T1000 (cell line): Measurements from ENCODE around the gene NUP188.
A peak's percentile ranks its signal among the peaks of the same experiment; 100 is the strongest.
"Not testable (repeated sequence)": the region's sequence is repeated elsewhere in the genome, so short reads cannot be mapped to it uniquely, and the experiment has no call there.

Source experiments
- DNase-seq: peaks from one replicate; lab custom pipeline; 2025; ENCODE audit warnings: mixed read lengths; lab: John Stamatoyannopoulos, UW

Gene NUP188

DNA sequence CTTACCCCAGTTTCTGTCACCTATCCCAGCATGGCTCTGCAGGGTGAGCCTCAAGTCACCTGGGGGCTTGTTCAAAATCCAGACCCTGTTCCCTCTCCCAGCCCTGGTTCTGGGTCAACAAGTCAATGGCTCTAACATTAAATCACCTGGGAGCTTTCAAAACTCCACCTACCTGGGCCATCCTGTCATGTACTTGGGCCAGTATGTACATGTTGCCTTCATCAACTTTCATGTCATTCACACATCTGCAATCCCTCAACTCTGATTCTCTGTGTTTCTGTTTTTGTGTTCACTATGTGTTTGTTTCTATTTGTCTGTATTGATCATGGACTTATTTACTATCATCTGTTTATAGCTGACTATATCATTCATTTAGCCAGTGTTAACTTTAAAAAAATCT lies 82.7 kb downstream of the NUP188 start:
- no peak for DNase-seq

DNA sequence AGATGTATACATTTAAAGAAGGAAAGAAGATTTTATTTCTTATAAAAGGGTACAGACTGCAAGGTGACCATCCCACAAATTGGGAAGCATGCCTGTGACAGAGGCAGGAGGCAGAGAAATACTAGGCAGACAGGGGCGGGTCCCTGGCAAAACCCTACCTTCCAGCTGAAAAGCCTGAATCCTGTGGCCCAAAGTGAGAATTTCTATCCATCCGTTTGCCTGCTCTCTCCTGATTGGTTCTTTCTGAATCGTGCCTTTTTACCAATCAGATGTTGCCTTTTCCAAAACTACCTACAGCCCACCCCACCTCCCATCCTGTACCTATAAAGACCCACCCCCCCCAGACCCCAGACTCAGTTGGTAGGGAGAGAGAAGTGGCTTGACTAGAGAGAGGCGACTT lies 84.0 kb downstream of the NUP188 start:
- DNase-seq = no peak

DNA sequence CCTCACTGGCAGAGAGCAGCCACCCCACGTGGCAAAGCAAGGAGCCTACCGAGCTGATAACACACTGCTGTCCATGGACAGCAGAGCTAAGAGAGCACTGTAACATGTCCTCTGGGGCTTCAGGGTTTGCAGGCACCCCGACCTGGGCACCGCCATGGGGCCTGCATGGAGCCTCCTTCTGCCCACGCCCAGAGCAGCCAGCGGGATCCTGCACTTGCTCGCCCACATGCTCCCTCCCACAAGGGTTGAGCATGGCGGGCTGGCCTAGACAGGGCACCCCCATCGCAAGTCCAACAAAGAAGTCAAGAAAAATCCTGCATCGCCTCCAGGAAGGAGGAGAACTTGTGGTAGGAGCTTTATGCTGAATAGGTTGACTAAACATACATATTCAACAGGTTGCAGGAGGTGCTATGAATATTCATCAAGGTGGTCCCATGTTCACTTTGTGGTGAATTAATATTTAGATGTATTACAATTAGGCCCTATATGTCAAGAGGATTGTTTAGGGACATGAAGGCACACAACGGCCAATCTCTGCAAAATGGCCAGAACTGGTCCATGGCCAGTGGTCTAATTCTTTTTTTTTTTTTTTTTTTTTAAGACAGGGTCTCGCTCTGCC lies 85.2 kb downstream of the NUP188 start:
- no peak for DNase-seq

DNA sequence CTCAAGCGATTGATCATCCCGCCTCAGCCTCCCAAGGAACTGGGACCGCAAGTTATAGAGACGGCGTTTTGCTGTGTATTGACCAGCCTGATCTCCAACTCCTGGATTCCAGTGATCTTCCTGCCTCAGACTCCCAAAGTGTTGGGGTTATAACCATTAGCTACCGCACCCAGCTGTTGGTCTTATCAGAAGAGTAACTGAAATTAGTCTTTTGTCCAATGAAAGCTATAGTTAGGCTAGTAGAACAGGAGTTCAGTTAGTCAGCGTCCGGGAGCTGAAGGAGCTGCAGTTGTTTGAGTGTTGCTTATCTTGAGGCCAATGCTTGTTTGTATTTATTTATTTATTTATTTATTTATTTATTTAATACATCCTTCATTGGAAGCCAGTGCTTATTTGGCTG lies 85.7 kb downstream of the NUP188 start:
- no peak for DNase-seq

GRCh38 chr9:129035838-129036237 lies 88.3 kb downstream of the NUP188 start:
- DNase-seq = not testable (repeated sequence)

GRCh38 chr9:129036241-129036922 lies 88.9 kb downstream of the NUP188 start, which contains the start of gene MIGA2:
Gene MIGA2, plus strand, starts transcription at chr9:129036626. Its CDS starts 3,969 bp downstream, at chr9:129040595.
- peak; percentile 95 for DNase-seq

DNA sequence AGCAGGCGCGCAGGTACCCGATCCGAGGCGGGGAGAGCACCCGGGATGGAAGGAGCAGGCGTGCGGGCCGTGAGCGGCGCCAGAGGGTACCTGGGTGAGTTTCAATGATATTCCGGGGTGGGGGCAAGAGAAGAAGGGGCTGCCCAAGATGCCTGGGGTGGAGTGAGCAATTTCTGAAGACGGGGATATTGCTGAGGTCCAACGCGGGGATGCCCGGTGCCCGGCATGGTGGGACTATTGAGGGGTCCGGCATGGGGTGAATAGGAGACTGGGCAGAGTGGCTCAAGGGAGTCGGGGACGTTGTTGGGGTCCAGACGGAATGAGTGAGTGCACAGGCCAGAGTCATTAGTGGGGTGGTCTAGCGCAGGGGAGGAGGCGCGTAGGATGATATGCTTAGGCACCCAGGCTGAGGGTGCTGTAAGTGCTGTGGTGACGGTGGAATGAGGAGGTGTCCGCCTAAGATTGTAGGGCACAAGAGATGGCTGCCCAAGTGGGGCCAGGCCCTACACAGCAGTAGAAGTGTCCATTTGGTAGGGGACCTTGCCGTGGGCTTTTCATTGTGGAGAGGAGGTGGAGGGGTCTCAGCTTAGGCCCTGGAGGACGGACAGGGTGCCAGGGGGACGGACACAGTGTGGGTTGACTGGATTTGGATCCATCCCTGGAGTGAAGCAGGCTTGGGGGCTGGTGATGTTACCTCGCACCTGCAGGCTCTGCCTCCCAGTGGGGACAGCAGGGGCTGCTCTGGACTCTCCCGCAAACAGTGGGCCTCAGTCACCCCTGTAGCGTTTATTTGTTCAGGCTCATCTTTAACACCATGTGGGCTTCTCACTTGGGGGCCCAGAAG lies 89.6 kb downstream of the NUP188 start:
- no peak for DNase-seq

DNA sequence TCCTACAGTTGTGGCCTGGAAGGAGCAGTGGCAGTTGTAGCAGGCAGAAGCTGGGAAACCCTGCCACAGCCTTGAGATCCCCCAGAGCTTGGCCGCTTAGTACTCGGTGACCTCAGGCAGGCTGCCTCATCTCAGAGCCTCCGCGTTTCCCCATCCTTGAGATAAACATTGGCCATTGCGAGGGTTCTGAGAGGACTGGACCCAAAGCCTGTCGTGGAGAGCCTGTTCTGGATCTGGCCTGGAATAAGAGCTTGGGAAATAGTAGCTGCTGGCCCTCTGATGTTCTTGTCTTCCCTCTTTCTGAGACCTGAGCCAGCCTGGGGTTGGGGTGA lies 90.2 kb downstream of the NUP188 start:
- no peak for DNase-seq

- DNase-seq = no peak
Measured at GRCh38 chr9:129038109-129038852, 90.8 kb downstream of the NUP188 start.

DNA sequence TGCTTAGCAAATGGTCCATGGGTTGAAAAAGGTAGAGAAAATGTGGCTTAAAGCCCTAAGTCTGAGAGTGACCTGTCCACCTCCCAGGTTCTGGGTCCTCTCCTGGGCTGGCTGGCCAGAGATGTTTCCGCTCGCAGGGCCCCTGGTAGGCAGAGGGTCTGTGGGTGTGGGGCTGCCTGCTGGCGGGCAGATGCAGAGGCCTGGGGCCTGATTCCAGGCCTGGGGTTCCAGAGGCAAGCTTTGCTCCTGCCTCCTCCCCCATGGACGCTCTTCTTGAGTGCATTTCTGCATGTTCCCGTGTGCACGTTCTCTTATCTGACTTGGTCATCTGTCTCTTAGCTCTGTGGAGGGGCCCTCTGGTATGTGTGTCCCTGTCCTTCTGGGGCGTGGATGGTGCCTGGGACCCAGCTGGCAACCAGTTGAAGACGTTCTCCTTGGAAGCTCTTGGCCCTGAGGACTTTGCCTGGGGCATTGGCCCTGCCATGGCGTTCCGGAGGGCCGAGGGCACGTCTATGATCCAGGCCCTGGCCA lies 92.7 kb downstream of the NUP188 start:
- DNase-seq = no peak

DNA sequence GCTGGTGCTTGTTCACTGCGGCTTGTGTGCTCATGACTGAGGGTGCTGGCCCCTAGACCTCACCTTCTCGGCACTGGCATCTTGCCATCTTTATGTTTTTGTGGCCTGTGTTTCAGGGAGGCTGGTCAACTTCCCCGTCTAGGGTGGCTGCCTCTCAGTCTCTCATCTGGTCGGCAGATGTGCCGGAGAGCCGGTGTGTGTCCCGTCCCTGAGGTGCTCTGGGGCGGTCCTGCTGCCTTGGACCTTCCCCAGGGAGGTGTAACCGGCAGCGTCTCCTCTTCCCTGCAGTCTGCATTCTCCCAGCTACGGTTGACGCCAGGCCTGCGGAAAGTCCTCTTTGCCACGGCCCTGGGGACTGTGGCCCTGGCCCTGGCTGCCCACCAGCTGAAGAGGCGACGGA lies 94.5 kb downstream of the NUP188 start:
- DNase-seq = no peak

DNA sequence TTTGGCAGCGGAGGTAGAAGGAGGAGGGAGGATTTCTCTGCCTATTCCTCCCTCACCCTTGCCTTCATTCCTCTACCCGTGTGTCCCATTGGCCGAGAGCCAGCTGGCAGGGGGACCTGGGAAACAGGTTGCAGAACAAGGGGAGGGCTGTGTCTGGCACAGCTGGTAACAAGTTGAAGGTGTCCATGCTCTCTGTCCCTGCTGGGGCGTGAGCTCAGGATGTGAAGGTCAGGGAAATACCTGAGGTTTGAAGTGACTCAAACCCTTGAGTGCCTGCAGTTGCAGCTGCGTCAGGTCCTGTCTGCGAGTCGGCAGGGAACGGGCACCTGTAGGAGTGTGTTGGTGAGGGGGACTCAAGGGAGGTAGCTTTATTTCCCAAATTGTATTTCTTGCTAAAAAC lies 105.1 kb downstream of the NUP188 start:
- DNase-seq = no peak

GRCh38 chr9:129053020-129053419 lies 105.5 kb downstream of the NUP188 start:
- no peak for DNase-seq

DNA sequence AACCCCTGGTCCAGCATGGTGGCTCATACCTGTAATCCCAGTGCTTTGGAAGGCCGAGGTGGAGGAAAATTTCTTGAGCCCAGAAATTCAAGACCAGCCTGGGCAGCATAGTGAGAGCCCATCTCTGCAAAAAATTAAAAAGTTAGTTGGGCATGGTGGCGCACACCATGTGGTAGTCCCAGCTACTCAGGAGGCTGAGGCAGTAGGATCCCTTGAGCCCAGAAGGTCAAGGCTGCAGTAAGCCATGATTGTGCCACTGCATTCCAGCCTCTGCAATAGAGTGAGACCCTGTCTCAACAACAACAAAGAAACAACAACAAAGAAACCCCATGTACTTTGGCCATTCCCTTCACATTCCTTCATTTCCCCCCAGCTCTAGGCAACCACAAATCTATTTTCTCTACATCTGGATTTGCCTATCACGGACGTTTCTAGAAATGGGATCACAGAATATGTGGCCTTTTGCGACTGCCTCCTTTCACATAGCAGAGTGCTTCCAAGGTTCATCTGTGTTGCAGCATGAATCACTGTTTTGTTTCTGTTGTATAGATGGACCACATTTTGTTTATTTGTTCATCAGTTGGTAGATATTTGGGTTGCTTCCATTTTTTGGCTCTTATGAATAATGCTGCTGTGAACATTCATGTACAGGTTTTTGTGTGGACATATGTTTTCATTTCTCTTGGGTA lies 106.8 kb downstream of the NUP188 start:
- DNase-seq = no peak
